Hepatocyte (in vitro differentiated cells): ENCODE data around the gene KRTAP2-2. TPM values are rescaled to one million over a fixed set of nuclear protein-coding genes. Genes with fewer than 3 reads are reported as not detected.

ENCODE experiments used
- DNase-seq: peaks from one replicate; pipeline ENCODE4 v3.0.0-alpha.2; 2016; ENCODE audit warnings: low spot score
- H2AFZ ChIP-seq: fragments of 200-600 bp; sonication (generic); 2 replicates; pipeline ENCODE4 v1.6.0; 2016; ENCODE audit warnings: antibody characterized with exemption, mild to moderate bottlenecking
- H3K27ac ChIP-seq: fragments of 200-600 bp; sonication (generic); 2 replicates; pipeline ENCODE4 v1.5.1; 2016; ENCODE audit warnings: mild to moderate bottlenecking
- H3K27me3 ChIP-seq: fragments of 200-600 bp; sonication (generic); 2 replicates; pipeline ENCODE4 v1.6.1; 2016
- H3K36me3 ChIP-seq: fragments of 200-600 bp; sonication (generic); replicated peaks from 2 replicates; pipeline ENCODE4 v1.5.1; 2016; ENCODE audit warnings: low read depth; ENCODE audit not compliant: insufficient read depth
- H3K4me1 ChIP-seq: fragments of 200-600 bp; sonication (generic); 2 replicates; pipeline ENCODE4 v1.5.1; 2016; ENCODE audit warnings: mild to moderate bottlenecking, moderate library complexity; ENCODE audit not compliant: insufficient read depth
- H3K4me2 ChIP-seq: fragments of 200-600 bp; sonication (generic); 2 replicates; pipeline ENCODE4 v1.6.0; 2016
- H3K4me3 ChIP-seq: fragments of 200-600 bp; sonication (generic); 2 replicates; pipeline ENCODE4 v1.5.1; 2016; ENCODE audit warnings: mild to moderate bottlenecking
- H3K79me2 ChIP-seq: fragments of 200-600 bp; sonication (generic); 2 replicates; pipeline ENCODE4 v1.6.0; 2017; ENCODE audit warnings: mild to moderate bottlenecking
- H3K9me2 ChIP-seq: fragments of 200-600 bp; sonication (generic); replicated peaks from 2 replicates; pipeline ENCODE4 v1.6.0; 2017; ENCODE audit warnings: mild to moderate bottlenecking; ENCODE audit not compliant: insufficient read depth
- H3K9me3 ChIP-seq: fragments of 200-600 bp; sonication (generic); 2 replicates; pipeline ENCODE4 v1.5.1; 2016; ENCODE audit warnings: low read depth, mild to moderate bottlenecking
- H4K20me1 ChIP-seq: fragments of 200-600 bp; sonication (generic); 2 replicates; pipeline ENCODE4 v1.6.0; 2016; ENCODE audit warnings: mild to moderate bottlenecking; ENCODE audit not compliant: insufficient read depth, poor library complexity, severe bottlenecking
- EZH2 ChIP-seq: fragments of 200-600 bp; sonication (generic); IDR thresholded peaks from 2 replicates; pipeline ENCODE4 v1.6.1; 2016; ENCODE audit warnings: antibody characterized with exemption, mild to moderate bottlenecking, borderline replicate concordance
- EZH2phosphoT487 ChIP-seq: fragments of 200-600 bp; sonication (generic); IDR thresholded peaks from one replicate; pipeline ENCODE4 v1.6.1; 2018; ENCODE audit warnings: antibody characterized with exemption, mild to moderate bottlenecking, low read depth, moderate library complexity; ENCODE audit not compliant: unreplicated experiment, severe bottlenecking
- WGBS: methylation state at CpG from one replicate; pipeline ENCODE4 v1.1.6; 2016; ENCODE audit warnings: low lambda C conversion rate; ENCODE audit errors: missing lambda C conversion rate; 5-methylcytosine and 5-hydroxymethylcytosine counted together
- polyA plus RNA-seq: library from polyadenylated mRNA; unstranded; fragments of >200 nt; fragmentation: Nextera tagmentation; extraction: Ambion mirVana; gene quantifications from 2 replicates; pipeline ENCODE4 v1.2.1, GENCODE V29; 2016
- small RNA-seq: library from RNA; depleted of rRNA; stranded (forward); fragments of <200 nt; gene quantifications from one replicate; pipeline ENCODE3, GENCODE V24; 2014
- total RNA-seq: library from RNA; depleted of rRNA; stranded (reverse); fragments of >200 nt; gene quantifications from 2 replicates; pipeline ENCODE4 v1.2.3, GENCODE V29; 2014
- TF ChIP-seq, protein P1 (sequence below): fragments of 200-600 bp; sonication (generic); IDR thresholded peaks from 2 replicates; pipeline ENCODE4 v1.5.1; 2016; ENCODE audit warnings: antibody characterized with exemption, mild to moderate bottlenecking; ENCODE audit not compliant: poor library complexity

Gene KRTAP2-2
- total and polyA plus RNA-seq, 2 experiments from 2014 or later, result not detected

- H4K20me1 ChIP-seq, result no peaks in the 10 kb centered on the region
- 33% methylated on average over 4 of the region's 4 CpGs for WGBS
- H3K4me2 ChIP-seq, result no peak overlapping the region
These were observed 45.7 kb downstream of the KRTAP2-2 start for GRCh38 chr17:41009301-41009760.

DNA sequence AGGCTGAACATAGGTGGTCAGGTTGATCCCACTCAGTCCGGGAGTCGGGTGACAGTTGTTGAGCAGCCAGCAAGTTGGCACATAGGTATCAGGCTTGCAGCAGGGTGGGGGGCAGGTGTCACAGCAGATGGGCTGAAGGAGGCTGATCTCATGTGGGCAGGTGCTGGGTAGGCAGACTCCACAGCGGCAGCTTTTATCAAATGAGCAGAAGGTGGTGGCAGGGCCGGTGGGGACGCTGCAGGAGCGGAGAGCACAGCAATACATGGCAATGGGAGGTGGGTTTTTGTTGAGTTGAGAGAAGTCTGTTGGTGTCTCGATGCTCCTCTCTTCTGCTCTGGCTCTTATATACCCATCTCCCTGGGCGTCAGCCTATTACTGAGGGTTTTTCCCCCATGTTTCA lies 46.2 kb downstream of the KRTAP2-2 start, which contains the start of gene KRTAP3-1:
KRTAP3-1 (minus strand) TSS at position 318 of the 400 bp plus-strand sequence; CDS start at position 264, 54 bp downstream.
- Histone ChIP-seq H3K4me1 (peaks cover 6% of the 10 kb centered on the region), H2AFZ (no peak within 1 kb of the TSS), H3K36me3 (no peaks in the 10 kb centered on the region), H3K9me2 (no peaks in the 10 kb centered on the region), H3K27me3 (no peaks in the 10 kb centered on the region), H3K9me3 (no peaks in the 10 kb centered on the region), H3K79me2 (no peaks in the 10 kb centered on the region), H4K20me1 (no peaks in the 10 kb centered on the region), H3K27ac (no peak within 1 kb of the TSS), H3K4me3 (no peak within 1 kb of the TSS), H3K4me2 (no peak within 1 kb of the TSS)
- 79% methylated on average over 8 of the region's 8 CpGs for WGBS
- TF ChIP-seq EZH2 (no peak), EZH2phosphoT487 (no peak)
- TF ChIP-seq, protein P1, sequence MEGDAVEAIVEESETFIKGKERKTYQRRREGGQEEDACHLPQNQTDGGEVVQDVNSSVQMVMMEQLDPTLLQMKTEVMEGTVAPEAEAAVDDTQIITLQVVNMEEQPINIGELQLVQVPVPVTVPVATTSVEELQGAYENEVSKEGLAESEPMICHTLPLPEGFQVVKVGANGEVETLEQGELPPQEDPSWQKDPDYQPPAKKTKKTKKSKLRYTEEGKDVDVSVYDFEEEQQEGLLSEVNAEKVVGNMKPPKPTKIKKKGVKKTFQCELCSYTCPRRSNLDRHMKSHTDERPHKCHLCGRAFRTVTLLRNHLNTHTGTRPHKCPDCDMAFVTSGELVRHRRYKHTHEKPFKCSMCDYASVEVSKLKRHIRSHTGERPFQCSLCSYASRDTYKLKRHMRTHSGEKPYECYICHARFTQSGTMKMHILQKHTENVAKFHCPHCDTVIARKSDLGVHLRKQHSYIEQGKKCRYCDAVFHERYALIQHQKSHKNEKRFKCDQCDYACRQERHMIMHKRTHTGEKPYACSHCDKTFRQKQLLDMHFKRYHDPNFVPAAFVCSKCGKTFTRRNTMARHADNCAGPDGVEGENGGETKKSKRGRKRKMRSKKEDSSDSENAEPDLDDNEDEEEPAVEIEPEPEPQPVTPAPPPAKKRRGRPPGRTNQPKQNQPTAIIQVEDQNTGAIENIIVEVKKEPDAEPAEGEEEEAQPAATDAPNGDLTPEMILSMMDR, result no peak
- no peak for DNase-seq

More at GRCh38 chr17:41009301-41009760, 45.7 kb downstream of the KRTAP2-2 start:
- Histone ChIP-seq H2AFZ (no peak overlapping the region), H3K4me3 (no peak overlapping the region), H3K27me3 (no peaks in the 10 kb centered on the region), H3K9me2 (no peaks in the 10 kb centered on the region), H3K27ac (no peak overlapping the region), H3K9me3 (no peaks in the 10 kb centered on the region), H3K4me1 (peaks cover 6% of the 10 kb centered on the region), H3K36me3 (no peaks in the 10 kb centered on the region), H3K79me2 (no peaks in the 10 kb centered on the region)
- DNase-seq, result no peak
- TF ChIP-seq, protein P1, result no peak
- no peak for TF ChIP-seq EZH2phosphoT487
- no peak for TF ChIP-seq EZH2

Small RNAs within 50 kb of the gene (small RNA-seq; reads per million reads assigned to genes)
- not detected for gene KRTAP3-4P

Other genes with a start within 250 kb of the KRTAP2-2 start
Only the 30 nearest of the 37 such genes appear.
- gene KRT20, start 170.0 kb downstream of the KRTAP2-2 start, total RNA-seq, result 2.4 and 3.4 TPM in 2 replicates
- 1.5 and 1.6 TPM in 2 replicates for gene KRT20, start 170.0 kb downstream of the KRTAP2-2 start, polyA plus RNA-seq
- gene KRT23, start 117.6 kb downstream of the KRTAP2-2 start, total RNA-seq, result 4.0 and 6.4 TPM in 2 replicates
- gene KRT23, start 117.6 kb downstream of the KRTAP2-2 start, polyA plus RNA-seq, result 2.0 and 4.0 TPM in 2 replicates
- 1.0 TPM in 1 of 2 replicates, not detected in the other for gene KRT39, start 88.3 kb downstream of the KRTAP2-2 start, total RNA-seq
- not detected in 2 replicates for gene KRT39, start 88.3 kb downstream of the KRTAP2-2 start, polyA plus RNA-seq
- gene KRT40, start 70.9 kb downstream of the KRTAP2-2 start, total RNA-seq, result 0.33 TPM in 1 of 2 replicates, not detected in the other
- gene KRT40, start 70.9 kb downstream of the KRTAP2-2 start, polyA plus RNA-seq, result 0.19 TPM in 1 of 2 replicates, not detected in the other
- gene KRTAP3-3, start 61.1 kb downstream of the KRTAP2-2 start, total RNA-seq, result not detected in 2 replicates
- gene KRTAP3-3, start 61.1 kb downstream of the KRTAP2-2 start, polyA plus RNA-seq, result not detected in 2 replicates
- gene KRTAP3-2, start 55.3 kb downstream of the KRTAP2-2 start, total RNA-seq, result not detected in 2 replicates
- not detected in 2 replicates for gene KRTAP3-2, start 55.3 kb downstream of the KRTAP2-2 start, polyA plus RNA-seq
- gene KRTAP3-1, start 46.1 kb downstream of the KRTAP2-2 start, total RNA-seq, result not detected in 2 replicates
- 2.7 and 3.4 TPM in 2 replicates for gene KRTAP3-1, start 46.1 kb downstream of the KRTAP2-2 start, polyA plus RNA-seq
- not detected in 2 replicates for gene KRTAP1-5, start 28.0 kb downstream of the KRTAP2-2 start, total RNA-seq
- 0.44 TPM in 1 of 2 replicates, not detected in the other for gene KRTAP1-5, start 28.0 kb downstream of the KRTAP2-2 start, polyA plus RNA-seq
- not detected in 2 replicates for gene KRTAP1-4, start 25.0 kb downstream of the KRTAP2-2 start, total RNA-seq
- not detected in 2 replicates for gene KRTAP1-4, start 25.0 kb downstream of the KRTAP2-2 start, polyA plus RNA-seq
- gene KRTAP1-3, start 20.4 kb downstream of the KRTAP2-2 start, total RNA-seq, result not detected in 2 replicates
- not detected in 2 replicates for gene KRTAP1-3, start 20.4 kb downstream of the KRTAP2-2 start, polyA plus RNA-seq
- not detected in 2 replicates for gene KRTAP1-1, start 13.8 kb downstream of the KRTAP2-2 start, total RNA-seq
- not detected in 2 replicates for gene KRTAP1-1, start 13.8 kb downstream of the KRTAP2-2 start, polyA plus RNA-seq
- gene KRTAP2-1, start 7.9 kb downstream of the KRTAP2-2 start, total RNA-seq, result not detected in 2 replicates
- not detected in 2 replicates for gene KRTAP2-1, start 7.9 kb downstream of the KRTAP2-2 start, polyA plus RNA-seq
- not detected in 2 replicates for gene KRTAP2-3, start 4.9 kb upstream of the KRTAP2-2 start, total RNA-seq
- gene KRTAP2-3, start 4.9 kb upstream of the KRTAP2-2 start, polyA plus RNA-seq, result not detected in 2 replicates
- not detected in 2 replicates for gene KRTAP2-4, start 10.6 kb upstream of the KRTAP2-2 start, total RNA-seq
- not detected in 2 replicates for gene KRTAP2-4, start 10.6 kb upstream of the KRTAP2-2 start, polyA plus RNA-seq
- gene KRTAP4-7, start 28.9 kb upstream of the KRTAP2-2 start, total RNA-seq, result not detected in 2 replicates
- not detected in 2 replicates for gene KRTAP4-7, start 28.9 kb upstream of the KRTAP2-2 start, polyA plus RNA-seq
- not detected in 2 replicates for gene KRTAP4-8, start 42.9 kb upstream of the KRTAP2-2 start, total RNA-seq
- gene KRTAP4-8, start 42.9 kb upstream of the KRTAP2-2 start, polyA plus RNA-seq, result not detected in 2 replicates
- not detected in 2 replicates for gene KRTAP4-16, start 47.0 kb upstream of the KRTAP2-2 start, total RNA-seq
- not detected in 2 replicates for gene KRTAP4-16, start 47.0 kb upstream of the KRTAP2-2 start, polyA plus RNA-seq
- gene KRTAP4-9, start 50.2 kb upstream of the KRTAP2-2 start, total RNA-seq, result not detected in 2 replicates
- gene KRTAP4-9, start 50.2 kb upstream of the KRTAP2-2 start, polyA plus RNA-seq, result not detected in 2 replicates
- not detected in 2 replicates for gene KRTAP4-11, start 63.1 kb upstream of the KRTAP2-2 start, total RNA-seq
- not detected in 2 replicates for gene KRTAP4-11, start 63.1 kb upstream of the KRTAP2-2 start, polyA plus RNA-seq
- gene KRTAP4-12, start 69.0 kb upstream of the KRTAP2-2 start, total RNA-seq, result not detected in 2 replicates
- gene KRTAP4-12, start 69.0 kb upstream of the KRTAP2-2 start, polyA plus RNA-seq, result not detected in 2 replicates
- not detected in 2 replicates for gene KRTAP4-6, start 85.3 kb upstream of the KRTAP2-2 start, total RNA-seq
- not detected in 2 replicates for gene KRTAP4-6, start 85.3 kb upstream of the KRTAP2-2 start, polyA plus RNA-seq
- not detected in 2 replicates for gene KRTAP4-5, start 94.6 kb upstream of the KRTAP2-2 start, total RNA-seq
- not detected in 2 replicates for gene KRTAP4-5, start 94.6 kb upstream of the KRTAP2-2 start, polyA plus RNA-seq
- not detected in 2 replicates for gene KRTAP4-4, start 105.5 kb upstream of the KRTAP2-2 start, total RNA-seq
- not detected in 2 replicates for gene KRTAP4-4, start 105.5 kb upstream of the KRTAP2-2 start, polyA plus RNA-seq
- not detected in 2 replicates for gene KRTAP4-3, start 113.0 kb upstream of the KRTAP2-2 start, total RNA-seq
- not detected in 2 replicates for gene KRTAP4-3, start 113.0 kb upstream of the KRTAP2-2 start, polyA plus RNA-seq
- gene KRTAP4-2, start 123.0 kb upstream of the KRTAP2-2 start, total RNA-seq, result not detected in 2 replicates
- not detected in 2 replicates for gene KRTAP4-2, start 123.0 kb upstream of the KRTAP2-2 start, polyA plus RNA-seq
- not detected in 2 replicates for gene KRTAP4-1, start 129.7 kb upstream of the KRTAP2-2 start, total RNA-seq
- not detected in 2 replicates for gene KRTAP4-1, start 129.7 kb upstream of the KRTAP2-2 start, polyA plus RNA-seq
- gene KRTAP9-1, start 134.7 kb upstream of the KRTAP2-2 start, total RNA-seq, result not detected in 2 replicates
- gene KRTAP9-1, start 134.7 kb upstream of the KRTAP2-2 start, polyA plus RNA-seq, result not detected in 2 replicates
- not detected in 2 replicates for gene KRTAP9-2, start 171.4 kb upstream of the KRTAP2-2 start, total RNA-seq
- gene KRTAP9-2, start 171.4 kb upstream of the KRTAP2-2 start, polyA plus RNA-seq, result not detected in 2 replicates
- not detected in 2 replicates for gene KRTAP9-3, start 177.2 kb upstream of the KRTAP2-2 start, total RNA-seq
- gene KRTAP9-3, start 177.2 kb upstream of the KRTAP2-2 start, polyA plus RNA-seq, result not detected in 2 replicates
- not detected in 2 replicates for gene KRTAP9-8, start 182.8 kb upstream of the KRTAP2-2 start, total RNA-seq
- gene KRTAP9-8, start 182.8 kb upstream of the KRTAP2-2 start, polyA plus RNA-seq, result not detected in 2 replicates